Neural cell (in vitro differentiated cells): ENCODE measurements around the gene ROGDI. TPM values are rescaled to one million over a fixed set of nuclear protein-coding genes. Genes with fewer than 3 reads are reported as not detected.

Source experiments
- H2AFZ ChIP-seq: fragments of 200-600, 300-800 bp; sonication (generic), shearing (Covaris generic); 2 replicates; pipeline ENCODE4 v1.6.0; 2014; ENCODE audit warnings: low read depth, mild to moderate bottlenecking, antibody characterized with exemption, low read length, moderate library complexity
- H3F3A ChIP-seq: fragments of 200-600 bp; shearing (Covaris generic); 2 replicates; pipeline ENCODE4 v1.6.1; 2016; ENCODE audit warnings: mild to moderate bottlenecking, moderate library complexity, mixed read lengths, antibody characterized with exemption, low read length; ENCODE audit not compliant: insufficient read depth, poor library complexity, severe bottlenecking
- H3K27ac ChIP-seq: fragments of 200-600, 300-800 bp; sonication (generic), shearing (Covaris generic); 2 replicates; pipeline ENCODE4 v1.5.1; 2014; ENCODE audit warnings: mild to moderate bottlenecking, low read length, moderate library complexity
- H3K27me3 ChIP-seq: fragments of 300-800, 200-600 bp; sonication (generic), shearing (Covaris generic); 2 replicates; pipeline ENCODE4 v1.6.0; 2014; ENCODE audit warnings: mild to moderate bottlenecking, low read depth, low read length, moderate library complexity; ENCODE audit not compliant: insufficient read depth
- H3K36me3 ChIP-seq: fragments of 300-800, 200-600 bp; sonication (generic), shearing (Covaris generic); 2 replicates; pipeline ENCODE4 v1.5.1; 2014; ENCODE audit warnings: mild to moderate bottlenecking, antibody characterized with exemption, low read length, moderate library complexity; ENCODE audit not compliant: insufficient read depth
- H3K4me2 ChIP-seq: fragments of 300-800, 200-600 bp; sonication (generic), shearing (Covaris generic); 2 replicates; pipeline ENCODE4 v1.6.0; 2014; ENCODE audit warnings: mild to moderate bottlenecking, low read length
- H3K4me3 ChIP-seq: fragments of 300-800, 200-600 bp; sonication (generic), shearing (Covaris generic); 2 replicates; pipeline ENCODE4 v1.5.1; 2014; ENCODE audit warnings: mild to moderate bottlenecking, low read length, moderate library complexity
- H3K79me2 ChIP-seq: fragments of 200-600 bp; shearing (Covaris generic); replicated peaks from 2 replicates; pipeline ENCODE4 v1.6.0; 2014; ENCODE audit warnings: mild to moderate bottlenecking, low read length, moderate library complexity; ENCODE audit not compliant: insufficient read depth
- H3K9ac ChIP-seq: fragments of 300-800, 200-600 bp; sonication (generic), shearing (Covaris generic); 2 replicates; pipeline ENCODE4 v1.6.1; 2016; ENCODE audit warnings: mild to moderate bottlenecking, low read length, mixed read lengths
- H3K9me2 ChIP-seq: fragments of 200-600 bp; shearing (Covaris generic); 2 replicates; pipeline ENCODE4 v1.6.1; 2016; ENCODE audit warnings: mild to moderate bottlenecking, low read length, mixed read lengths; ENCODE audit not compliant: insufficient read depth
- H3K9me3 ChIP-seq: fragments of 200-600, 300-800 bp; sonication (generic), shearing (Covaris generic); 2 replicates; pipeline ENCODE4 v1.6.1; 2016; ENCODE audit warnings: mild to moderate bottlenecking, mixed run types, low read length, moderate library complexity, mixed read lengths
- H4K20me1 ChIP-seq: fragments of 200-600 bp; shearing (Covaris generic); 2 replicates; pipeline ENCODE4 v1.6.1; 2016; ENCODE audit warnings: mild to moderate bottlenecking, mixed run types; ENCODE audit not compliant: insufficient read depth
- EP300 ChIP-seq: fragments of 450-650 bp; conservative IDR thresholded peaks from 2 replicates; pipeline ENCODE4 v1.6.1; 2014; ENCODE audit warnings: antibody characterized with exemption, mild to moderate bottlenecking, moderate library complexity; ENCODE audit not compliant: poor library complexity, severe bottlenecking
- EZH2 ChIP-seq: fragments of 200-600, 300-800 bp; shearing (Covaris generic), sonication (generic); IDR thresholded peaks from 2 replicates; pipeline ENCODE4 v1.6.1; 2014; ENCODE audit warnings: antibody characterized with exemption, low read length, borderline replicate concordance, mild to moderate bottlenecking; ENCODE audit not compliant: insufficient read depth, poor library complexity, severe bottlenecking
- MXI1 ChIP-seq: fragments of 450-650 bp; conservative IDR thresholded peaks from 2 replicates; pipeline ENCODE4 v1.6.1; 2014; ENCODE audit warnings: antibody characterized with exemption, mild to moderate bottlenecking; ENCODE audit not compliant: poor library complexity, severe bottlenecking
- POLR2AphosphoS5 ChIP-seq: IDR thresholded peaks from 2 replicates; pipeline ENCODE4 v1.6.1; 2012
- RAD21 ChIP-seq: fragments of 450-650 bp; conservative IDR thresholded peaks from 2 replicates; pipeline ENCODE4 v1.6.1; 2014; ENCODE audit warnings: antibody characterized with exemption, mild to moderate bottlenecking, moderate library complexity
- REST ChIP-seq: IDR thresholded peaks from 2 replicates; pipeline ENCODE4 v1.6.1; 2012; ENCODE audit warnings: borderline replicate concordance
- SMC3 ChIP-seq: fragments of 450-650 bp; conservative IDR thresholded peaks from 2 replicates; pipeline ENCODE4 v1.6.1; 2014; ENCODE audit warnings: antibody characterized with exemption, mild to moderate bottlenecking, moderate library complexity; ENCODE audit not compliant: poor library complexity
- TAF1 ChIP-seq: IDR thresholded peaks from 2 replicates; pipeline ENCODE4 v1.6.1; 2012; ENCODE audit warnings: low read depth
- polyA plus RNA-seq: library from polyadenylated mRNA; depleted of rRNA; stranded (reverse); fragments of >200 nt; gene quantifications from 2 replicates; pipeline ENCODE4 v1.2.3, GENCODE V29; 2014
- TF ChIP-seq, protein P1 (sequence below): fragments of 450-650 bp; IDR thresholded peaks from 2 replicates; pipeline ENCODE4 v1.5.1; 2014; ENCODE audit warnings: antibody characterized with exemption, mild to moderate bottlenecking, moderate library complexity; ENCODE audit not compliant: poor library complexity, severe bottlenecking

ROGDI gene
- polyA plus RNA-seq, 1 donor from 2014 or later = 203 TPM

- no peaks in the 10 kb centered on the region for H3K79me2 ChIP-seq
- H3F3A ChIP-seq = no peaks in the 10 kb centered on the region
- no peaks in the 10 kb centered on the region for H3K36me3 ChIP-seq
- no peak for TF ChIP-seq RAD21
- TF ChIP-seq, protein P1, sequence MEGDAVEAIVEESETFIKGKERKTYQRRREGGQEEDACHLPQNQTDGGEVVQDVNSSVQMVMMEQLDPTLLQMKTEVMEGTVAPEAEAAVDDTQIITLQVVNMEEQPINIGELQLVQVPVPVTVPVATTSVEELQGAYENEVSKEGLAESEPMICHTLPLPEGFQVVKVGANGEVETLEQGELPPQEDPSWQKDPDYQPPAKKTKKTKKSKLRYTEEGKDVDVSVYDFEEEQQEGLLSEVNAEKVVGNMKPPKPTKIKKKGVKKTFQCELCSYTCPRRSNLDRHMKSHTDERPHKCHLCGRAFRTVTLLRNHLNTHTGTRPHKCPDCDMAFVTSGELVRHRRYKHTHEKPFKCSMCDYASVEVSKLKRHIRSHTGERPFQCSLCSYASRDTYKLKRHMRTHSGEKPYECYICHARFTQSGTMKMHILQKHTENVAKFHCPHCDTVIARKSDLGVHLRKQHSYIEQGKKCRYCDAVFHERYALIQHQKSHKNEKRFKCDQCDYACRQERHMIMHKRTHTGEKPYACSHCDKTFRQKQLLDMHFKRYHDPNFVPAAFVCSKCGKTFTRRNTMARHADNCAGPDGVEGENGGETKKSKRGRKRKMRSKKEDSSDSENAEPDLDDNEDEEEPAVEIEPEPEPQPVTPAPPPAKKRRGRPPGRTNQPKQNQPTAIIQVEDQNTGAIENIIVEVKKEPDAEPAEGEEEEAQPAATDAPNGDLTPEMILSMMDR = no peak
- no peak for TF ChIP-seq POLR2AphosphoS5
- TF ChIP-seq REST = no peak
- no peak for TF ChIP-seq SMC3
- no peak for TF ChIP-seq TAF1
- TF ChIP-seq MXI1 = no peak
- no peak for TF ChIP-seq EP300
- TF ChIP-seq EZH2 = no peak
- no peaks in the 10 kb centered on the region for H3K27me3 ChIP-seq
- no peaks in the 10 kb centered on the region for H3K9me2 ChIP-seq
- H2AFZ ChIP-seq = no peak overlapping the region
- no peaks in the 10 kb centered on the region for H4K20me1 ChIP-seq
- H3K9ac ChIP-seq = no peak overlapping the region
- no peak overlapping the region for H3K27ac ChIP-seq
- H3K4me3 ChIP-seq = no peak overlapping the region
- H3K4me2 ChIP-seq = no peak overlapping the region
- no peaks in the 10 kb centered on the region for H3K9me3 ChIP-seq
These were observed 22.8 kb upstream of the ROGDI start for GRCh38 chr16:4825196-4825595.

DNA sequence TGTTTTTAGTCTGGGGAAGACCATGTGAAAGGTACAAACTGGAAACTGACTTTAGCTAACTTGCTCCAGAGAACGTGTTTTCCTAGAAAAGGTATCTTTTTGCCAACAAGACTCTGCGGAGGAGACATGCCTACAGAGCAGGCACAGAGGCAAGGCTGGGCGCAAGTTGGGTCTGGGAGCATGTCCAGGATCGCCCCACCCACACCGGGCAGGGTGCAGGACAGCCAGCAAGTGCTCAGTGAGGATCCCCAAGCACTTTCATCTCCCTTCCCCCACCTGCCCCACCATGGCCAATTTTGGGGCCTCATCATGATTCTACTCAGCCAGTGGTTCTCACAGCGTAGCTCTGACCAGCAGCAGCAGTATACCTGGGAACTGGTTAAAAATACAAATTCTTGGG is 18.2 kb upstream of the ROGDI start:
- no peaks in the 10 kb centered on the region for H3K9me2 ChIP-seq
- H3K4me2 ChIP-seq = no peak overlapping the region
- no peaks in the 10 kb centered on the region for H3K27me3 ChIP-seq
- H2AFZ ChIP-seq = no peak overlapping the region
- no peak for TF ChIP-seq EZH2
- TF ChIP-seq EP300 = no peak
- no peak for TF ChIP-seq REST
- TF ChIP-seq RAD21 = no peak
- TF ChIP-seq, protein P1 = no peak
- no peak for TF ChIP-seq POLR2AphosphoS5
- TF ChIP-seq SMC3 = no peak
- TF ChIP-seq MXI1 = no peak
- no peak for TF ChIP-seq TAF1
- no peak overlapping the region for H3K27ac ChIP-seq
- H3K9ac ChIP-seq = no peak overlapping the region
- H3K9me3 ChIP-seq = no peaks in the 10 kb centered on the region
- H3K79me2 ChIP-seq = no peaks in the 10 kb centered on the region
- no peaks in the 10 kb centered on the region for H3F3A ChIP-seq
- H4K20me1 ChIP-seq = no peaks in the 10 kb centered on the region
- H3K36me3 ChIP-seq = no peaks in the 10 kb centered on the region
- H3K4me3 ChIP-seq = no peak overlapping the region
